H9 (cell line): ENCODE data around the gene MAZ. TPM values are rescaled to one million over a fixed set of nuclear protein-coding genes. Genes with fewer than 3 reads are reported as not detected.

ENCODE experiments used
- DNase-seq: peaks from one replicate; pipeline ENCODE4 v3.0.0-alpha.2; 2017
- H2AFZ ChIP-seq: one replicate; pipeline ENCODE4 v1.6.1; 2013; ENCODE audit warnings: mild to moderate bottlenecking, low read length, control low read depth, moderate library complexity
- H2AK5ac ChIP-seq: 2 replicates; pipeline ENCODE4 v1.6.1; 2013; ENCODE audit warnings: low read length, control low read depth, mixed read lengths; ENCODE audit not compliant: insufficient read length
- H2BK120ac ChIP-seq: one replicate; pipeline ENCODE4 v1.6.1; 2013; ENCODE audit warnings: low read depth, mild to moderate bottlenecking, low read length, control low read depth, inconsistent platforms; ENCODE audit not compliant: poor library complexity, severe bottlenecking
- H2BK12ac ChIP-seq: 2 replicates; pipeline ENCODE4 v1.6.1; 2013; ENCODE audit warnings: low read length, control low read depth, mixed read lengths, low read depth; ENCODE audit not compliant: insufficient read length
- H2BK15ac ChIP-seq: 2 replicates; pipeline ENCODE4 v1.6.1; 2013; ENCODE audit warnings: low read depth, low read length, control low read depth
- H2BK20ac ChIP-seq: one replicate; pipeline ENCODE4 v1.6.1; 2013; ENCODE audit warnings: low read depth, mild to moderate bottlenecking, low read length, control low read depth, inconsistent platforms; ENCODE audit not compliant: poor library complexity, severe bottlenecking
- H2BK5ac ChIP-seq: 2 replicates; pipeline ENCODE4 v1.6.1; 2013; ENCODE audit warnings: low read length, control low read depth, mixed read lengths; ENCODE audit not compliant: insufficient read length
- H3K14ac ChIP-seq: 2 replicates; pipeline ENCODE4 v1.6.1; 2013; ENCODE audit warnings: low read length, control low read depth; ENCODE audit not compliant: insufficient read depth
- H3K18ac ChIP-seq: 2 replicates; pipeline ENCODE4 v1.6.1; 2013; ENCODE audit warnings: low read depth, mild to moderate bottlenecking, mixed read lengths, low read length, control low read depth; ENCODE audit not compliant: insufficient read length
- H3K23ac ChIP-seq: 2 replicates; pipeline ENCODE4 v1.6.1; 2013; ENCODE audit warnings: low read length, control low read depth, mixed read lengths, low read depth; ENCODE audit not compliant: insufficient read length
- H3K23me2 ChIP-seq: 2 replicates; pipeline ENCODE4 v1.6.1; 2013; ENCODE audit warnings: low read depth, mild to moderate bottlenecking, mixed read lengths, low read length, control low read depth; ENCODE audit not compliant: insufficient read length, poor library complexity, severe bottlenecking
- H3K27ac ChIP-seq: 2 replicates; pipeline ENCODE4 v1.5.1; 2013; ENCODE audit warnings: low read length, control low read depth, mixed read lengths, low read depth; ENCODE audit not compliant: insufficient read length
- H3K27me3 ChIP-seq: 2 replicates; pipeline ENCODE4 v1.6.1; 2013; ENCODE audit warnings: low read length, control low read depth, inconsistent platforms; ENCODE audit not compliant: insufficient read depth
- H3K4ac ChIP-seq: 2 replicates; pipeline ENCODE4 v1.6.1; 2013; ENCODE audit warnings: low read depth, mild to moderate bottlenecking, control low read depth, inconsistent platforms, low read length, moderate library complexity
- H3K4me1 ChIP-seq: 2 replicates; pipeline ENCODE4 v1.6.1; 2013; ENCODE audit warnings: low read length, control low read depth, inconsistent platforms; ENCODE audit not compliant: insufficient read depth
- H3K4me2 ChIP-seq: 2 replicates; pipeline ENCODE4 v1.6.1; 2013; ENCODE audit warnings: low read length, control low read depth, mixed read lengths; ENCODE audit not compliant: insufficient read length, insufficient read depth
- H3K56ac ChIP-seq: 2 replicates; pipeline ENCODE4 v1.6.1; 2013; ENCODE audit warnings: low read depth, mild to moderate bottlenecking, mixed read lengths, low read length, control low read depth; ENCODE audit not compliant: insufficient read length
- H3K79me1 ChIP-seq: 2 replicates; pipeline ENCODE4 v1.6.1; 2013; ENCODE audit warnings: low read depth, mild to moderate bottlenecking, moderate library complexity, low read length, control low read depth, inconsistent platforms; ENCODE audit not compliant: insufficient read depth, poor library complexity, severe bottlenecking
- H3K79me2 ChIP-seq: 2 replicates; pipeline ENCODE4 v1.6.1; 2013; ENCODE audit warnings: low read length, control low read depth, inconsistent platforms; ENCODE audit not compliant: insufficient read depth
- H3K9ac ChIP-seq: 2 replicates; pipeline ENCODE4 v1.6.1; 2013; ENCODE audit warnings: low read length, control low read depth, mixed read lengths; ENCODE audit not compliant: insufficient read length; ENCODE audit errors: extremely low read depth
- H3K9me3 ChIP-seq: one replicate; pipeline ENCODE4 v1.6.1; 2013; ENCODE audit warnings: low read depth, low read length, inconsistent platforms; ENCODE audit not compliant: control insufficient read depth
- H3T11ph ChIP-seq: one replicate; pipeline ENCODE4 v1.6.1; 2013; ENCODE audit warnings: mild to moderate bottlenecking, low read length, control low read depth, inconsistent platforms
- H4K20me1 ChIP-seq: one replicate; pipeline ENCODE4 v1.6.1; 2013; ENCODE audit not compliant: control insufficient read depth, insufficient read length, insufficient read depth
- H4K5ac ChIP-seq: 2 replicates; pipeline ENCODE4 v1.6.1; 2013; ENCODE audit warnings: low read depth, mild to moderate bottlenecking, mixed read lengths, low read length, control low read depth; ENCODE audit not compliant: insufficient read length
- H4K8ac ChIP-seq: replicated peaks from 2 replicates; pipeline ENCODE4 v1.6.1; 2013; ENCODE audit warnings: low read length, control low read depth, mixed read lengths, low read depth; ENCODE audit not compliant: insufficient read length
- H4K91ac ChIP-seq: 2 replicates; pipeline ENCODE4 v1.6.1; 2013; ENCODE audit warnings: low read depth, mild to moderate bottlenecking, moderate library complexity, mixed read lengths, low read length, control low read depth; ENCODE audit not compliant: insufficient read length
- H3K27ac Mint-ChIP-seq, 3 experiments: 2 replicates in 2 of 3; 3 replicates in 1 of 3; pipeline ENCODE4 v1.8.0; 2020 to 2021; ENCODE audit warnings: mixed read lengths in 3 of 3, mild to moderate bottlenecking in 1 of 3, moderate library complexity in 1 of 3
- H3K27me3 Mint-ChIP-seq: 2 replicates; pipeline ENCODE4 v1.8.0; 2021; ENCODE audit warnings: low read depth, mild to moderate bottlenecking, moderate library complexity, mixed read lengths
- H3K36me3 Mint-ChIP-seq, 3 experiments: 2 replicates in 2 of 3; 3 replicates in 1 of 3; pipeline ENCODE4 v1.8.0; 2020 to 2021; ENCODE audit warnings: low read depth in 3 of 3, mixed read lengths in 3 of 3; ENCODE audit not compliant: insufficient read depth in 1 of 3
- H3K4me1 Mint-ChIP-seq, 2 experiments: 2 replicates each; pipeline ENCODE4 v1.8.0; 2020; ENCODE audit warnings: mixed read lengths in 2 of 2
- H3K4me3 Mint-ChIP-seq, 2 experiments: 2 replicates in 1 of 2; 3 replicates in 1 of 2; pipeline ENCODE4 v1.8.0; 2020 to 2021; ENCODE audit warnings: mild to moderate bottlenecking in 2 of 2, mixed read lengths in 2 of 2, moderate library complexity in 1 of 2
- H3K9me3 Mint-ChIP-seq, 2 experiments: 2 replicates in 1 of 2; 3 replicates in 1 of 2; pipeline ENCODE4 v1.8.0; 2020; ENCODE audit warnings: mild to moderate bottlenecking in 2 of 2, mixed read lengths in 2 of 2, moderate library complexity in 1 of 2
- CTCF ChIP-seq: fragments of 200-600 bp; sonication (generic); conservative IDR thresholded peaks from 3 replicates; pipeline ENCODE4 v1.8.0; 2021; ENCODE audit warnings: antibody characterized with exemption, mild to moderate bottlenecking
- WGBS: extraction: QIAGEN DNeasy Blood & Tissue Kit; methylation state at CpG from one replicate; pipeline ENCODE4 v1.1.7; 2013; ENCODE audit warnings: missing lambda C conversion rate, low lambda C conversion rate, mixed read lengths; ENCODE audit not compliant: insufficient read length; ENCODE audit errors: extremely low coverage; 5-methylcytosine and 5-hydroxymethylcytosine counted together
- total RNA-seq: library from RNA; stranded (reverse); gene quantifications from 2 replicates; pipeline ENCODE4 v1.2.1, GENCODE V29; 2021

The MAZ gene
- total RNA-seq, 1 experiment from 2014 or later: 412 TPM

GRCh38 chr16:29836623-29837022 is 30.3 kb downstream of the MAZ start:
- no peak overlapping the region for H2BK120ac ChIP-seq
- H3K23ac ChIP-seq: no peak overlapping the region
- H3K36me3 Mint-ChIP-seq: no peaks in the 10 kb centered on the region
- no peak overlapping the region for H3K4me3 Mint-ChIP-seq
- H3K9me3 ChIP-seq: no peaks in the 10 kb centered on the region
- H2AFZ ChIP-seq: no peak overlapping the region
- no peaks in the 10 kb centered on the region for H3K9me3 Mint-ChIP-seq
- H3K27me3 ChIP-seq: no peaks in the 10 kb centered on the region
- no peaks in the 10 kb centered on the region for H3K79me1 ChIP-seq
- H3K4ac ChIP-seq: no peak overlapping the region
- H3K27ac ChIP-seq: no peak overlapping the region
- no peak for TF ChIP-seq CTCF
- H2AK5ac ChIP-seq: no peak overlapping the region
- no peak overlapping the region for H4K5ac ChIP-seq
- no peak for DNase-seq
- no peak overlapping the region for H3K9ac ChIP-seq
- no peak overlapping the region for H2BK15ac ChIP-seq
- H3K4me1 ChIP-seq: peaks cover 2% of the 10 kb centered on the region; the same call in 1 of the 2 replicates
- H3K79me2 ChIP-seq: no peaks in the 10 kb centered on the region
- H3T11ph ChIP-seq: no peak overlapping the region
- no peaks in the 10 kb centered on the region for H4K20me1 ChIP-seq
- H3K27me3 Mint-ChIP-seq: no peaks in the 10 kb centered on the region
- no peak overlapping the region for H3K27ac Mint-ChIP-seq
- no peak overlapping the region for H3K56ac ChIP-seq
- no peak overlapping the region for H3K14ac ChIP-seq
- no peak overlapping the region for H4K8ac ChIP-seq
- WGBS: no CpG with 5 or more reads among the region's 15 CpGs
- no peak overlapping the region for H2BK20ac ChIP-seq
- no peak overlapping the region for H3K18ac ChIP-seq
- peaks cover 4% of the 10 kb centered on the region for H3K23me2 ChIP-seq
- no peak overlapping the region for H2BK5ac ChIP-seq
- no peak overlapping the region for H2BK12ac ChIP-seq
- no peak overlapping the region for H3K4me2 ChIP-seq
- no peak overlapping the region for H4K91ac ChIP-seq
- H3K4me1 Mint-ChIP-seq: no peaks in the 10 kb centered on the region
